ENCODE results near the gene LIPK. TPM values are rescaled to one million over a fixed set of nuclear protein-coding genes. Genes with fewer than 3 reads are reported as not detected.

LIPK gene
- total and polyA plus RNA-seq, 9 of the 15 experiments (the other 6 are each of a cell fraction or from before 2014, with no cell fraction given), result not detected

DNA sequence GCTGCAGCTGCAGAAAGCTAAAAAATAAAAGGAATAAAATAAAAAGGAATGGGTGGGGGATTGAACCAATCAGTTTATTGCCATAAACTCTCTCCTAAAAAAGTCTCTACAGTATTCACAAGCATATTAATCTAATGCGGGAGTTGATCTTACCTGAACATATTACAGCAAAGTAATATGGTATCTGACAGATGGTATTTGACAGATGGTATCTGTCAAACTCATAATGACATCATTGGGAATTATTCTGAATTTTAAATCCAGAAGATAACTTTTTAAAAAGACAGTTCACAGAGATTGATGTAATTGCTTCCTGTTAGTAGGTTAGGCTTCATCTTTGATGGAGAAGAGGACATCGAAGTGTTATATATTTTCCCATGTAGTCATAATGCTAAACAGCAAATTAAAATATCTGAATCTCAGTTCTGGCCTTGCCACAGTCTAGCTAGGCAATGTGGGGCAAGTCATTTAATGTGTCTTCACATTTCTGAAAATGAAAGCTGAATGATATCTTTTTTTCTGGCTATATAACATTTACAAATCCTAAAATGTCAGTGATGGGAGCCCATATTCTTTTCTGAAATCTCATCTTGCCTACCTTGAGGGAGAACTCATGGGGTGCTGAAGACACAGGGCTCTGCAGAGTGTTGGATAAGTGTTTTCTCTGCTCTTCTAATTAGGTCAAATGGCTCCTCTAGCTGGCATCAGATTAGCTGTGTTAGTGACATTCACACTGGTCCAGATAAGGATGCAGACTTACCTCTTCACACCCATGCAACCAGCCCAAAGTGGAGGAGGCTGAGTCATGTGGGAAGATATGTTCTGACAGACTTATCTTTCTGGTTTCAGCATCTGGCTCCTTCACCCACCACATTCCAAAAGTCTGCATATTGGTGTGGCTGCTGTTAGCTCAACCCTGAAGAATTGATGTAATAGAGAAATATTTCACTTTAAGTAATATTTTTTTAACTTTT lies 94.4 kb downstream of the LIPK start:
- ChIA-PET CTCF (ENCODE audit: low intra/inter-chr PET ratio) (no interaction called here), POLR2A (no interaction called here)

More for the DNA sequence above, 94.4 kb downstream of the LIPK start:
- ATAC-seq (no peak), DNase-seq (ENCODE audit: extremely low read depth in 1 of 4, low spot score in 3 of 4) (no peak), FAIRE-seq (no peak)
- BruUV-seq (replicated peaks), result no TSS peak
- Histone ChIP-seq H3K9me1 (ENCODE audit: control insufficient read depth, insufficient read depth, low read length) (no peaks in the 10 kb centered on the region), H3K27ac (ENCODE audit: extremely low read depth, low read depth, low read length) (no peak overlapping the region), H2AFZ (ENCODE audit: low read depth, low read length) (no peak overlapping the region), H3K9me3 (replicated peaks; ENCODE audit: control insufficient read depth, insufficient read depth, low read depth, low read length) (no peaks in the 10 kb centered on the region), H3K4me1 (replicated peaks in 1 of 2; ENCODE audit: control insufficient read depth in 2 of 2, insufficient read depth in 2 of 2, low read length in 2 of 2) (no peaks in the 10 kb centered on the region), H3K4me2 (ENCODE audit: insufficient read depth, low read length) (no peak overlapping the region), H4K20me1 (replicated peaks; ENCODE audit: control insufficient read depth, insufficient read depth, low read length) (no peaks in the 10 kb centered on the region), H3K4me3 (no peak overlapping the region), H3K79me2 (ENCODE audit: control insufficient read depth, insufficient read depth, low read length) (no peaks in the 10 kb centered on the region), H3K36me3 (ENCODE audit: control insufficient read depth, insufficient read depth, low read length) (no peaks in the 10 kb centered on the region), H3K9ac (ENCODE audit: insufficient read depth in 1 of 2, low read depth in 2 of 2, low read length in 2 of 2) (no peak overlapping the region), H3K27me3 (ENCODE audit: control insufficient read depth in 2 of 2, insufficient read depth in 2 of 2, low read length in 2 of 2) (no peaks in the 10 kb centered on the region)
- intact Hi-C loops (cut with micrococcal nuclease) (no loop called here), in situ Hi-C loops (cut with MboI) (no loop called here)
- TF ChIP-seq KLF16 (IDR thresholded peaks at IDR 0.05), result no peak
- TF ChIP-seq MAFK (IDR thresholded peaks at IDR 0.05; ENCODE audit: low read length), result no peak
- no peak for TF ChIP-seq DIDO1 (tag; IDR thresholded peaks at IDR 0.05; ENCODE audit: low read depth)
- 0% methylated on average over 2 of the region's 2 CpGs for WGBS (ENCODE audit: insufficient coverage, low coverage, missing lambda C conversion rate)

Other genes with a start within 250 kb of the LIPK start
Only the 7 nearest of the 8 such genes appear.
- 0.86 TPM in 1 of 2 replicates, not detected in the other for gene RNLS, start 122.9 kb upstream of the LIPK start, total RNA-seq (2014; rRNA removed)
- gene RNLS, start 122.9 kb upstream of the LIPK start, total RNA-seq (2014; rRNA removed; fragmentation: Illumina TruSeq; extraction: Trizol), result 0.26 and 0.51 TPM in 2 replicates
- 0.45 and 0.72 TPM in 2 replicates for gene RNLS, start 122.9 kb upstream of the LIPK start, total RNA-seq (2015; rRNA removed; fragmentation: Illumina TruSeq; extraction: Trizol)
- 0.22 TPM in 1 of 2 replicates, not detected in the other for gene RNLS, start 122.9 kb upstream of the LIPK start, total RNA-seq (2021)
- gene RNLS, start 122.9 kb upstream of the LIPK start, polyA plus RNA-seq (2011; rRNA removed), result 0.05 and 0.25 TPM in 2 replicates
- gene RNLS, start 122.9 kb upstream of the LIPK start, polyA plus RNA-seq (2014; fragmentation: Illumina TruSeq; extraction: Trizol), result 0.21 and 0.42 TPM in 2 replicates
- gene RNLS, start 122.9 kb upstream of the LIPK start, polyA plus RNA-seq (2014; fragmentation: Nextera tagmentation; extraction: Ambion mirVana), result under 1 TPM in 1 of 2 experiments, not detected in 1; 0.14 TPM
- gene RNLS, start 122.9 kb upstream of the LIPK start, polyA plus RNA-seq (2014; rRNA removed), result 0.36 and 0.41 TPM in 2 replicates
- gene LIPJ, start 119.5 kb upstream of the LIPK start, total RNA-seq (2014; rRNA removed), result not detected in 2 replicates
- not detected in 2 replicates for gene LIPJ, start 119.5 kb upstream of the LIPK start, total RNA-seq (2014; rRNA removed; fragmentation: Illumina TruSeq; extraction: Trizol)
- gene LIPJ, start 119.5 kb upstream of the LIPK start, total RNA-seq (2015; rRNA removed; fragmentation: Illumina TruSeq; extraction: Trizol), result not detected in 2 replicates
- gene LIPJ, start 119.5 kb upstream of the LIPK start, total RNA-seq (2021), result not detected in 2 replicates
- gene LIPJ, start 119.5 kb upstream of the LIPK start, polyA plus RNA-seq (2011; rRNA removed), result not detected in 2 replicates
- gene LIPJ, start 119.5 kb upstream of the LIPK start, polyA plus RNA-seq (2014; fragmentation: Illumina TruSeq; extraction: Trizol), result not detected in 2 replicates
- gene LIPJ, start 119.5 kb upstream of the LIPK start, polyA plus RNA-seq (2014; fragmentation: Nextera tagmentation; extraction: Ambion mirVana), result not detected
- not detected in 2 replicates for gene LIPJ, start 119.5 kb upstream of the LIPK start, polyA plus RNA-seq (2014; rRNA removed)
- gene LIPF, start 41.8 kb upstream of the LIPK start, total RNA-seq (2014; rRNA removed), result not detected in 2 replicates
- gene LIPF, start 41.8 kb upstream of the LIPK start, total RNA-seq (2014; rRNA removed; fragmentation: Illumina TruSeq; extraction: Trizol), result not detected in 2 replicates
- gene LIPF, start 41.8 kb upstream of the LIPK start, total RNA-seq (2015; rRNA removed; fragmentation: Illumina TruSeq; extraction: Trizol), result not detected in 2 replicates
- not detected in 2 replicates for gene LIPF, start 41.8 kb upstream of the LIPK start, total RNA-seq (2021)
- gene LIPF, start 41.8 kb upstream of the LIPK start, polyA plus RNA-seq (2011; rRNA removed), result not detected in 2 replicates
- gene LIPF, start 41.8 kb upstream of the LIPK start, polyA plus RNA-seq (2014; fragmentation: Illumina TruSeq; extraction: Trizol), result not detected in 2 replicates
- gene LIPF, start 41.8 kb upstream of the LIPK start, polyA plus RNA-seq (2014; fragmentation: Nextera tagmentation; extraction: Ambion mirVana), result not detected
- not detected in 2 replicates for gene LIPF, start 41.8 kb upstream of the LIPK start, polyA plus RNA-seq (2014; rRNA removed)
- gene LIPN, start 53.8 kb downstream of the LIPK start, total RNA-seq (2014; rRNA removed), result not detected in 2 replicates
- gene LIPN, start 53.8 kb downstream of the LIPK start, total RNA-seq (2014; rRNA removed; fragmentation: Illumina TruSeq; extraction: Trizol), result not detected in 2 replicates
- gene LIPN, start 53.8 kb downstream of the LIPK start, total RNA-seq (2015; rRNA removed; fragmentation: Illumina TruSeq; extraction: Trizol), result not detected in 2 replicates
- not detected in 2 replicates for gene LIPN, start 53.8 kb downstream of the LIPK start, total RNA-seq (2021)
- not detected in 2 replicates for gene LIPN, start 53.8 kb downstream of the LIPK start, polyA plus RNA-seq (2011; rRNA removed)
- gene LIPN, start 53.8 kb downstream of the LIPK start, polyA plus RNA-seq (2014; fragmentation: Illumina TruSeq; extraction: Trizol), result not detected in 2 replicates
- not detected for gene LIPN, start 53.8 kb downstream of the LIPK start, polyA plus RNA-seq (2014; fragmentation: Nextera tagmentation; extraction: Ambion mirVana)
- gene LIPN, start 53.8 kb downstream of the LIPK start, polyA plus RNA-seq (2014; rRNA removed), result not detected in 2 replicates
- gene LIPM, start 96.5 kb downstream of the LIPK start, total RNA-seq (2014; rRNA removed), result not detected in 2 replicates
- not detected in 2 replicates for gene LIPM, start 96.5 kb downstream of the LIPK start, total RNA-seq (2014; rRNA removed; fragmentation: Illumina TruSeq; extraction: Trizol)
- not detected in 2 replicates for gene LIPM, start 96.5 kb downstream of the LIPK start, total RNA-seq (2015; rRNA removed; fragmentation: Illumina TruSeq; extraction: Trizol)
- not detected in 2 replicates for gene LIPM, start 96.5 kb downstream of the LIPK start, total RNA-seq (2021)
- gene LIPM, start 96.5 kb downstream of the LIPK start, polyA plus RNA-seq (2011; rRNA removed), result not detected in 2 replicates
- not detected in 2 replicates for gene LIPM, start 96.5 kb downstream of the LIPK start, polyA plus RNA-seq (2014; fragmentation: Illumina TruSeq; extraction: Trizol)
- gene LIPM, start 96.5 kb downstream of the LIPK start, polyA plus RNA-seq (2014; fragmentation: Nextera tagmentation; extraction: Ambion mirVana), result not detected
- gene LIPM, start 96.5 kb downstream of the LIPK start, polyA plus RNA-seq (2014; rRNA removed), result not detected in 2 replicates
- not detected in 2 replicates for gene ANKRD22, start 145.6 kb downstream of the LIPK start, total RNA-seq (2014; rRNA removed)
- not detected in 2 replicates for gene ANKRD22, start 145.6 kb downstream of the LIPK start, total RNA-seq (2014; rRNA removed; fragmentation: Illumina TruSeq; extraction: Trizol)
- gene ANKRD22, start 145.6 kb downstream of the LIPK start, total RNA-seq (2015; rRNA removed; fragmentation: Illumina TruSeq; extraction: Trizol), result not detected in 2 replicates
- gene ANKRD22, start 145.6 kb downstream of the LIPK start, total RNA-seq (2021), result not detected in 2 replicates
- gene ANKRD22, start 145.6 kb downstream of the LIPK start, polyA plus RNA-seq (2011; rRNA removed), result not detected in 2 replicates
- not detected in 2 replicates for gene ANKRD22, start 145.6 kb downstream of the LIPK start, polyA plus RNA-seq (2014; fragmentation: Illumina TruSeq; extraction: Trizol)
- gene ANKRD22, start 145.6 kb downstream of the LIPK start, polyA plus RNA-seq (2014; fragmentation: Nextera tagmentation; extraction: Ambion mirVana), result not detected
- not detected in 2 replicates for gene ANKRD22, start 145.6 kb downstream of the LIPK start, polyA plus RNA-seq (2014; rRNA removed)
- gene STAMBPL1, start 174.0 kb downstream of the LIPK start, total RNA-seq (2014; rRNA removed), result not detected in 2 replicates
- not detected in 2 replicates for gene STAMBPL1, start 174.0 kb downstream of the LIPK start, total RNA-seq (2014; rRNA removed; fragmentation: Illumina TruSeq; extraction: Trizol)
- gene STAMBPL1, start 174.0 kb downstream of the LIPK start, total RNA-seq (2015; rRNA removed; fragmentation: Illumina TruSeq; extraction: Trizol), result not detected in 2 replicates
- 0.09 and 0.25 TPM in 2 replicates for gene STAMBPL1, start 174.0 kb downstream of the LIPK start, total RNA-seq (2021)
- gene STAMBPL1, start 174.0 kb downstream of the LIPK start, polyA plus RNA-seq (2011; rRNA removed), result not detected in 2 replicates
- gene STAMBPL1, start 174.0 kb downstream of the LIPK start, polyA plus RNA-seq (2014; fragmentation: Illumina TruSeq; extraction: Trizol), result not detected in 2 replicates
- gene STAMBPL1, start 174.0 kb downstream of the LIPK start, polyA plus RNA-seq (2014; fragmentation: Nextera tagmentation; extraction: Ambion mirVana), result not detected
- gene STAMBPL1, start 174.0 kb downstream of the LIPK start, polyA plus RNA-seq (2014; rRNA removed), result 0.04 TPM in 1 of 2 replicates, not detected in the other

Measured in K562 (cell line).